ENCODE measurements around the gene BSCL2. TPM values are rescaled to one million over a fixed set of nuclear protein-coding genes. Genes with fewer than 3 reads are reported as not detected.
"Not testable (repeated sequence)": the region's sequence is repeated elsewhere in the genome, so short reads cannot be mapped to it uniquely, and the experiment has no call there.

Gene BSCL2
- total and polyA plus RNA-seq, 5 donors = 20.0 to 34.3 (median 26.7) TPM

- DNase-seq (no peak), ATAC-seq (no peak)
- H3K4me1 ChIP-seq (ENCODE audit: control insufficient read depth, insufficient read depth, low read length) = peaks cover 3% of the 10 kb centered on the region
- H3K4me3 ChIP-seq (ENCODE audit: low read length) = no peak overlapping the region
- WGBS = 93% methylated on average over 7 of the region's 7 CpGs
- intact Hi-C loops (cut with DNase I) = no loop called here
- H3K27me3 ChIP-seq (ENCODE audit: control insufficient read depth, insufficient read depth) = no peaks in the 10 kb centered on the region
- H3K9me3 ChIP-seq (ENCODE audit: control insufficient read depth, low read length) = no peaks in the 10 kb centered on the region
- H3K27ac ChIP-seq (ENCODE audit: low read length) = no peak overlapping the region
Measured at GRCh38 chr11:62682518-62682917, 24.7 kb downstream of the BSCL2 start.

GRCh38 chr11:62680825-62681240, 26.4 kb downstream of the BSCL2 start:
- DNase-seq (peak in 1 of 3 donors; percentile 37), ATAC-seq (peak; percentile 72 to 74)
- 43% methylated on average over 4 of the region's 4 CpGs for WGBS
- peak overlapping the region; percentile 8 for H3K27ac ChIP-seq (ENCODE audit: low read length)
- H3K27me3 ChIP-seq (ENCODE audit: control insufficient read depth, insufficient read depth) = no peaks in the 10 kb centered on the region
- H3K4me3 ChIP-seq (ENCODE audit: low read length) = no peak overlapping the region
- intact Hi-C loops (cut with DNase I) = no loop called here
- H3K4me1 ChIP-seq (ENCODE audit: control insufficient read depth, insufficient read depth, low read length) = peaks cover 3% of the 10 kb centered on the region
- H3K9me3 ChIP-seq (ENCODE audit: control insufficient read depth, low read length) = no peaks in the 10 kb centered on the region

- intact Hi-C loops (cut with DNase I) = no loop called here
- peak; percentile 90 to 94 for ATAC-seq
- peak; percentile 96 to 97 (median 96) for DNase-seq
- Histone ChIP-seq H3K4me1 (ENCODE audit: control insufficient read depth, insufficient read depth, low read length) (peaks cover 3% of the 10 kb centered on the region), H3K27ac (ENCODE audit: low read length) (peak within 1 kb of the TSS; percentile 79), H3K9me3 (ENCODE audit: control insufficient read depth, low read length) (no peaks in the 10 kb centered on the region), H3K4me3 (ENCODE audit: low read length) (peak within 1 kb of the TSS; percentile 85), H3K27me3 (ENCODE audit: control insufficient read depth, insufficient read depth) (no peaks in the 10 kb centered on the region)
- whole genome bisulfite sequencing = 5% methylated on average over 55 of the region's 55 CpGs
Measured at GRCh38 chr11:62678770-62679696, 28.2 kb downstream of the BSCL2 start, which contains the start of gene UBXN1. TSS of gene UBXN1 (minus strand) at chr11:62679073. CDS start at chr11:62678923, 150 bp downstream.

- intact Hi-C loops (cut with DNase I) = no loop called here
- Histone ChIP-seq H3K4me1 (ENCODE audit: control insufficient read depth, insufficient read depth, low read length) (peaks cover 3% of the 10 kb centered on the region), H3K27me3 (ENCODE audit: control insufficient read depth, insufficient read depth) (no peaks in the 10 kb centered on the region), H3K4me3 (ENCODE audit: low read length) (peak overlapping the region; percentile 85), H3K9me3 (ENCODE audit: control insufficient read depth, low read length) (no peaks in the 10 kb centered on the region), H3K27ac (ENCODE audit: low read length) (peak overlapping the region; percentile 79)
- ATAC-seq (no peak), DNase-seq (no peak)
- WGBS = 3% methylated on average over 16 of the region's 16 CpGs
Measured at GRCh38 chr11:62678433-62678769, 28.8 kb downstream of the BSCL2 start.

GRCh38 chr11:62677714-62678113, 29.5 kb downstream of the BSCL2 start:
- Histone ChIP-seq H3K4me3 (ENCODE audit: low read length) (peak overlapping the region; percentile 85), H3K4me1 (ENCODE audit: control insufficient read depth, insufficient read depth, low read length) (peaks cover 3% of the 10 kb centered on the region)
- ATAC-seq = no peak

GRCh38 chr11:62677156-62677555, 30.1 kb downstream of the BSCL2 start:
- intact Hi-C loops (cut with DNase I) = no loop called here
- no peak overlapping the region for H3K27ac ChIP-seq (ENCODE audit: low read length)
- H3K27me3 ChIP-seq (ENCODE audit: control insufficient read depth, insufficient read depth) = no peaks in the 10 kb centered on the region
- DNase-seq = no peak
- 73% methylated on average over 6 of the region's 6 CpGs for WGBS
- no peak for ATAC-seq
- H3K9me3 ChIP-seq (ENCODE audit: control insufficient read depth, low read length) = no peaks in the 10 kb centered on the region
- no peak overlapping the region for H3K4me3 ChIP-seq (ENCODE audit: low read length)
- peaks cover 3% of the 10 kb centered on the region for H3K4me1 ChIP-seq (ENCODE audit: control insufficient read depth, insufficient read depth, low read length)

More at GRCh38 chr11:62677714-62678113, 29.5 kb downstream of the BSCL2 start:
- 74% methylated on average over 15 of the region's 15 CpGs for WGBS
- Histone ChIP-seq H3K27ac (ENCODE audit: low read length) (no peak overlapping the region), H3K27me3 (ENCODE audit: control insufficient read depth, insufficient read depth) (no peaks in the 10 kb centered on the region), H3K9me3 (ENCODE audit: control insufficient read depth, low read length) (no peaks in the 10 kb centered on the region)
- intact Hi-C loops (cut with DNase I) = no loop called here
- DNase-seq = no peak

- no peaks in the 10 kb centered on the region for H3K9me3 ChIP-seq (ENCODE audit: control insufficient read depth, low read length)
- intact Hi-C loops (cut with DNase I) = no loop called here
- WGBS = 39% methylated on average over 6 of the region's 6 CpGs
- DNase-seq (no peak), ATAC-seq (no peak)
- no peak overlapping the region for H3K27ac ChIP-seq (ENCODE audit: low read length)
- no peaks in the 10 kb centered on the region for H3K27me3 ChIP-seq (ENCODE audit: control insufficient read depth, insufficient read depth)
- H3K4me3 ChIP-seq (ENCODE audit: low read length) = no peak overlapping the region
- H3K4me1 ChIP-seq (ENCODE audit: control insufficient read depth, insufficient read depth, low read length) = peaks cover 3% of the 10 kb centered on the region
Measured at GRCh38 chr11:62676698-62677097, 30.5 kb downstream of the BSCL2 start.

GRCh38 chr11:62675415-62675814, 31.8 kb downstream of the BSCL2 start:
- DNase-seq; intact Hi-C loops (cut with DNase I); H3K27ac ChIP-seq (ENCODE audit: low read length); H3K4me3 ChIP-seq (ENCODE audit: low read length); ATAC-seq; H3K9me3 ChIP-seq (ENCODE audit: control insufficient read depth, low read length); H3K27me3 ChIP-seq (ENCODE audit: control insufficient read depth, insufficient read depth); H3K4me1 ChIP-seq (ENCODE audit: control insufficient read depth, insufficient read depth, low read length): not testable (repeated sequence)
- 92% methylated on average over 10 of the region's 10 CpGs for WGBS

GRCh38 chr11:62673196-62673525, 34.1 kb downstream of the BSCL2 start:
- peaks cover 3% of the 10 kb centered on the region for H3K4me1 ChIP-seq (ENCODE audit: control insufficient read depth, insufficient read depth, low read length)
- no peaks in the 10 kb centered on the region for H3K9me3 ChIP-seq (ENCODE audit: control insufficient read depth, low read length)
- ATAC-seq = no peak
- no peak overlapping the region for H3K4me3 ChIP-seq (ENCODE audit: low read length)
- intact Hi-C loops (cut with DNase I) = no loop called here
- no peaks in the 10 kb centered on the region for H3K27me3 ChIP-seq (ENCODE audit: control insufficient read depth, insufficient read depth)
- WGBS = 88% methylated on average over 2 of the region's 2 CpGs
- no peak for DNase-seq
- H3K27ac ChIP-seq (ENCODE audit: low read length) = no peak overlapping the region

GRCh38 chr11:62671608-62672389, 35.4 kb downstream of the BSCL2 start, which contains the start of the genes LBHD1 and UQCC3:
TSS of gene LBHD1 (minus strand) at chr11:62672267. CDS start at chr11:62670031, 2,236 bp downstream.
TSS of gene UQCC3 (plus strand) at chr11:62671673. CDS start at chr11:62671746, 73 bp downstream.
- no peaks in the 10 kb centered on the region for H3K27me3 ChIP-seq (ENCODE audit: control insufficient read depth, insufficient read depth)
- intact Hi-C loops (cut with DNase I) = no loop called here
- peaks cover 2% of the 10 kb centered on the region for H3K4me1 ChIP-seq (ENCODE audit: control insufficient read depth, insufficient read depth, low read length)
- H3K4me3 ChIP-seq (ENCODE audit: low read length) = peak within 1 kb of the TSS; percentile 72
- DNase-seq = peak; percentile 76 to 89 (median 88)
- H3K27ac ChIP-seq (ENCODE audit: low read length) = peak within 1 kb of the TSS; percentile 93
- under 1% methylated on average over 59 of the region's 59 CpGs for WGBS
- H3K9me3 ChIP-seq (ENCODE audit: control insufficient read depth, low read length) = no peaks in the 10 kb centered on the region
- peak; percentile 88 to 89 for ATAC-seq

GRCh38 chr11:62671236-62671607, 36.0 kb downstream of the BSCL2 start:
- ATAC-seq = peak; percentile 34 to 39
- Histone ChIP-seq H3K9me3 (ENCODE audit: control insufficient read depth, low read length) (no peaks in the 10 kb centered on the region), H3K27ac (ENCODE audit: low read length) (peak overlapping the region; percentile 93), H3K4me3 (ENCODE audit: low read length) (peak overlapping the region; percentile 72), H3K27me3 (ENCODE audit: control insufficient read depth, insufficient read depth) (no peaks in the 10 kb centered on the region), H3K4me1 (ENCODE audit: control insufficient read depth, insufficient read depth, low read length) (peaks cover 8% of the 10 kb centered on the region)
- DNase-seq = no peak
- intact Hi-C loops (cut with DNase I) = no loop called here
- WGBS = under 1% methylated on average over 17 of the region's 17 CpGs

All from right cardiac atrium (tissue), 5 donors.